Motor neuron (in vitro differentiated cells): ENCODE measurements around the gene HS3ST3B1. TPM values are rescaled to one million over a fixed set of nuclear protein-coding genes. Genes with fewer than 3 reads are reported as not detected.

ENCODE experiments used
- ATAC-seq, 8 experiments: fragments of 200-7000 bp; cut with Tn5 transposase; replicated peaks in 6 of 8; 2 replicates each; pipeline ENCODE4 v1.8.0; 2021; ENCODE audit warnings: mild to moderate bottlenecking in 8 of 8, moderate library complexity in 8 of 8
- H3K27ac ChIP-seq, 2 donors: fragments of 250-450 bp; sonication (Bioruptor Pico); 2 replicates each; pipeline ENCODE4 v1.9.0; 2021; ENCODE audit warnings: antibody characterized with exemption in 2 of 2, mild to moderate bottlenecking in 2 of 2, moderate library complexity in 1 of 2
- H3K4me1 ChIP-seq, 2 donors: fragments of 250-450 bp; sonication (Bioruptor Pico); replicated peaks in 1 of 2; 2 replicates each; pipeline ENCODE4 v1.6.1; 2021; ENCODE audit warnings: antibody characterized with exemption in 2 of 2, mild to moderate bottlenecking in 2 of 2, moderate library complexity in 1 of 2
- H3K4me3 ChIP-seq, 5 donors: fragments of 250-450 bp; sonication (Bioruptor Pico); 2 replicates each; pipeline ENCODE4 v1.9.0; 2021; ENCODE audit warnings: antibody characterized with exemption in 5 of 5, mild to moderate bottlenecking in 5 of 5, moderate library complexity in 4 of 5
- WGBS, 10 experiments: fragments of 450-650 bp; shearing (Covaris generic); methylation state at CpG; one replicate each; pipeline ENCODE4 v1.0.0; 2022; 5-methylcytosine and 5-hydroxymethylcytosine counted together
- in situ Hi-C, 9 experiments: fragments of 400-800 bp; cut with MboI; loops; one replicate each; pipeline ENCODE4 v1.15.0; 2021; ENCODE audit warnings: low sequenced_read_pairs in 9 of 9, low pct_unique_long_range_greater_than_20kb in 2 of 9; ENCODE audit not compliant: unreplicated experiment in 9 of 9
- total RNA-seq, 8 experiments: library from RNA; unstranded; fragments of 300-600 nt; gene quantifications; 2 replicates each; pipeline versions ENCODE4 v1.2.3 to v1.2.4, GENCODE V29; 2022

HS3ST3B1 gene
- total RNA-seq, 8 experiments from 2014 or later = 1.9 to 97.1 (median 6.6) TPM

DNA sequence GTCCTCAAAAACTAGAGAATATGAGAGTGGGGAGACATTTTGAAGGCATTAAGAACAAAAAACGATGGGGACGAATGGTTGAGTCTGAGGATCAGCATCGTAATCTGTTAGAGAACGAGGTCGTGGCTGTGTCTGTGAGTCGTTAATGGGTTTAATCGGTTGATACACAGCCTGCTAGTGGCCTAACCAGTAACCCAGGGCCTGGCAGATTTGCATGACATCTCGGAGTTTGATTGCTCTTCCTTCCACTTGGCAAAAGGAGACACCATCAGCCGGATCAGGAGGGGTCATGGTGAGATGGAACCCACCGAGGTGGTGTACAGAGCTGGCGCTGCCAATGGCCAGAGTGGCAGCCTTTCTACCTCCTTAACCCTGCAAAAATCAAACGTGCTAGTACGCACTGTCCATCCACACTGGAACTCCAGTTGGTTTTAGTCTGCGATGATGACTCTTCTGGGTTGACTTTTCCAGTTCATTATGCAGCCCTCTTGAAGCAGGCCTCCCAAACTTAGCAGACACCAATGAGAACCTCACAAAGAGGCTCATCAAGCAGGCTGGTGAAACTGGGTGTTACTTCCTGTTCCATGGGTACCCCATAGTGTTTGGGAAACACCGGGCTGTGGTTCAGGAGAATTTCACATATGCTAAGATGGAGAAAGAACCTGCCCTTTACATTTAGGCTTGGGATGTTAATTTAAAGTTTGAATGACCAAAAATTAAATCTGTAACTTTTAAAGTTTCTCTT is 4.1 kb downstream of the HS3ST3B1 start:
- no peak for ATAC-seq
- peak overlapping the region; percentile 67 to 69 for H3K27ac ChIP-seq
- WGBS, 10 experiments = 0 to 100% (median 13%) methylated on average over 1 to 14 of the region's 15 CpGs; no CpG with 5 or more reads in 1 of the 10 experiments
- peaks cover 17 to 40% of the 10 kb centered on the region in 2 donors for H3K4me1 ChIP-seq
- H3K4me3 ChIP-seq = peak overlapping the region; percentile 48 to 73 (median 59)
- in situ Hi-C loops = loop anchor here in 6 of 9 experiments (25.0 kb wide), 4 partner anchors 607 to 718 kb away; partner anchors contain the start of gene HS3ST3A1 (in 1 of the 6)

DNA sequence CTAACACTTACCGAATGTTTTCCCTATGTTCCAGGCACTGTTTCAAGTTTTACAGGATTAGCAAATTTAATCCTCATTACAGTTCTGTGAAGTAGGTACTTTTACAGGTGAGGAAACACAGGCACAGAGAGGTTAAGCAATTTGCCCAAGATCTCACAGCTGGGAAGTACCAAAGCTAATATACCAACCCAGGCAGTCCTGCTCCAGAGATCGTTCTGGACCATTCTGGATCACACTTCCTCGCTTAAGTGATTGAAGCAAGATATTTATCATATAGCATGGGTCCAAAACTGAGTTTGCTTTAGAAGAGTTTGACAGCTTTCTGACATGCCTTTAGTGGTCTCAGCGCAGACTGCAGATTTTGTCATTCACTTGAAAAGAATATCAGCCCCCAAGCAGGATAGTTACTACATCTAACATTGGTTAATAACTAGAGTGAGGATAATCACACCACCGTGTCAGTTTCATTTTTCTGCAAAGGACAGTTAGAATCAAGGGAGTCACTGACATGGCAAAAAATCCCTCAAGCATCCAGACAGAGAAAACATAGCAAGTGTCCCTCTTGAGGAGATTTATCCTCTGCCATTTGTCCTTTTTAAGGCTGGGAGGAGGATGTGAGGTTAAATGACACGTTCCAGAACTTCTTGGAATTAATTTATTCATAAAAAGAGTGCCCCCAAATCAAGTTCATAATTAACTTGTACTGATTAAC is 5.1 kb downstream of the HS3ST3B1 start:
- H3K27ac ChIP-seq = no peak overlapping the region
- no peak for ATAC-seq
- WGBS, 10 experiments = 36 to 100% (median 70%) methylated on average over 1 to 6 of the region's 6 CpGs
- peaks cover 24 to 47% of the 10 kb centered on the region in 2 donors for H3K4me1 ChIP-seq
- peak overlapping the region in 2 of 5 donors; percentile 59 to 65 for H3K4me3 ChIP-seq
- in situ Hi-C loops = loop anchor here in 6 of 9 experiments (25.0 kb wide), 4 partner anchors 606 to 719 kb away; partner anchors contain the start of gene HS3ST3A1 (in 1 of the 6)

- Histone ChIP-seq H3K4me3 (peak overlapping the region in 2 of 5 donors; percentile 59 to 65), H3K4me1 (peaks cover 24 to 47% of the 10 kb centered on the region in 2 donors), H3K27ac (no peak overlapping the region)
- ATAC-seq = no peak
- in situ Hi-C loops = loop anchor here in 6 of 9 experiments (25.0 kb wide), 4 partner anchors 606 to 719 kb away; partner anchors contain the start of gene HS3ST3A1 (in 1 of the 6)
Observed at GRCh38 chr17:14306596-14306995, 5.7 kb downstream of the HS3ST3B1 start.

DNA sequence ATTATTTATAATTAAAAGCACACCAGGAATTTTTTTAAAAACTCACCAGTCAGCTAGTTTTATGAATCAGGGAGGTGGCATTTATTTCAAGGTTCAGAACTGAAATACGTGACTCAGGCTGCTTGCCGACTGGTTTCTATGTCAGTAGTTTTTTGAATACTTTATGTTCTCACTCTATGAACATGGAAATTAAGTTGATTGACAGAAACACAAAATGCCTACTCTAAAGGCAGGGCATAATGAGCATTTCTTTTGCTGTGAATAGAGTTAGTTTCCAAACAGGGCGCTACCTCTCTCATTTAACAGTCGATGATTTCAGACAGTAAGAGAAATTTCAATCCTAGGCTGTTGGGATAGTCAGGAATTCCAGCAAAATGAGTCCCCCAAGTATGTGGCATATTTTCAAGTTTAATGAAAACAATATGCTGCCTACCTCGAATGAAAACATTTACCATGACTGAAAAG is 6.7 kb downstream of the HS3ST3B1 start:
- peak overlapping the region in 3 of 5 donors; percentile 4 to 17 (median 15) for H3K4me3 ChIP-seq
- 0 to 19% (median 9%) methylated on average over 1 to 5 of the region's 5 CpGs; no CpG with 5 or more reads in 1 of the 10 experiments for WGBS, 10 experiments
- no peak overlapping the region for H3K27ac ChIP-seq
- ATAC-seq = peak in 1 of 8 experiments; percentile 1
- in situ Hi-C loops = loop anchor here in 6 of 9 experiments (25.0 kb wide), 4 partner anchors 605 to 720 kb away; partner anchors contain the start of gene HS3ST3A1 (in 1 of the 6)
- H3K4me1 ChIP-seq = peaks cover 24 to 47% of the 10 kb centered on the region in 2 donors

DNA sequence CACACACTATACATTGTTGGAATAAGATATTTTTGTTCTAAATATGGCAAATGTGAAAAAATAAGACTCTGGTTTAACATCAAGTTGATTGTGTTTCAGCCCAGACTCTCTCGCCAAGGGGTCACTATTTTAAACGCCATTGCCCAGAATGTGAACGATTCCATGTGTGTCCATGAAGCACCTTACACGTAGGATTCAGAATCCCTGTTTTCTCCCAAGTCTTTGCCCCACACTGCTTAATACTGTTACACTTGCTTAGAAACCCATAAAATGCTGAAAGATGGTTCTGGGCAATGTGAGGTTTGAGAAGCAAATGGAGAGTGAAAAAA is 7.7 kb downstream of the HS3ST3B1 start:
- H3K4me3 ChIP-seq = peak overlapping the region; percentile 37 to 49 (median 45)
- 11 to 47% (median 38%) methylated on average over 1 to 4 of the region's 4 CpGs; no CpG with 5 or more reads in 4 of the 10 experiments for WGBS, 10 experiments
- H3K27ac ChIP-seq = peak overlapping the region; percentile 83 to 94
- no peak for ATAC-seq
- in situ Hi-C loops = loop anchor here in 6 of 9 experiments (25.0 kb wide), 4 partner anchors 604 to 721 kb away; partner anchors contain the start of gene HS3ST3A1 (in 1 of the 6)
- peaks cover 24 to 47% of the 10 kb centered on the region in 2 donors for H3K4me1 ChIP-seq

DNA sequence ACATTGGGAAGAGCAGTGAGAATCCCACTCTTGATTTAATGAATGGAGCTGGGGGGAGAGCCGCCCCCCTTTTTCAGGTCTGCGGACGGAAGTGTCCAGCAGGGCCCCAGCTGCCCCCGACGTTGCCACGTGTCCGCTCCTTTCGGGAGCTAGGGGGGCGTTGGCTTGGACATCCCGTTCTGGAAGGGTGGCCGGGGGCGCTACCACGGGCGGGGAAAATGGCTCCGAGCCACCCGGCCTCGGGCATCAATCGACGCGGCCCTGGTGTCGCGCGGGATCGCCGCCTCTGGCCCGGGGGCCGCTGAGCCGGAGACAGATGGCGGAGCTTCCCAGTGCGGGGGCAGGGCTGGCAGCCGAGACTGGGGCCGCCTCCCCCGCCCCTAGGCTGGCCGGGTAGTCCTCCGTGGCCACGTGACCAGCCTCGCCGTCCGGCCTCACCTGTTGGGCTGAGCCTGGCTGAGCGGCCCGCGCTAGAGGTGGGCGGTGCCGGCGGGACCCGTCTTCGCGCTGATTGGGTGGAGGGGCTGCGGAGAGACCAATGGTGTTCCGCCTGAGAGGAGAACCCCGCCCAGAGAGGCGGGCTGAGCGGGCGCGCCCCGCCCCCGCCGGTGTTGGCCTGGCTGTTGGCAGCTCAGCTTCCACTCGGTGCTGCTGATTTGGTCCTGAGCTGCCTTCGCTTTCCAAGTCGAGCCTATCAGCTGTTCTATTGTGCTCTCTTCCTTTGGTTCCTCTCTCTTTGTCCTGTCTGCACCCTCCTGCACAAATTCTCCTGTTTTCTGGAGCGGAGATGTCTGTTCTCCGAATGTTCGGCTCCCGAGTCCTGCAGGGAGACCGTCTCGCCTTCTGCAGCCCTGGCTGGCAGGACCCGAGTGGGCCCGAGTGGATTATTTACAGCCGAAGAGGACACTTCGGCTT is 8.3 kb downstream of the HS3ST3B1 start:
- peak overlapping the region; percentile 83 to 94 for H3K27ac ChIP-seq
- in situ Hi-C loops = loop anchor here in 6 of 9 experiments (25.0 kb wide), 4 partner anchors 603 to 722 kb away; partner anchors contain the start of gene HS3ST3A1 (in 1 of the 6)
- WGBS, 10 experiments = 0 to 17% (median 8%) methylated on average over 1 to 12 of the region's 71 CpGs; no CpG with 5 or more reads in 2 of the 10 experiments
- peak; percentile 94 to 99 (median 96) for ATAC-seq
- peak overlapping the region; percentile 37 to 49 (median 45) for H3K4me3 ChIP-seq
- H3K4me1 ChIP-seq = peaks cover 24 to 47% of the 10 kb centered on the region in 2 donors

GRCh38 chr17:14310101-14310500 is 9.2 kb downstream of the HS3ST3B1 start:
- Histone ChIP-seq H3K4me1 (peaks cover 21 to 46% of the 10 kb centered on the region in 2 donors), H3K4me3 (peak overlapping the region in 4 of 5 donors; percentile 34 to 45 (median 44)), H3K27ac (peak overlapping the region; percentile 82 to 88)
- in situ Hi-C loops = loop anchor here in 6 of 9 experiments (25.0 kb wide), 4 partner anchors 602 to 723 kb away; partner anchors contain the start of gene HS3ST3A1 (in 1 of the 6)
- 66 to 100% (median 80%) methylated on average over 1 to 8 of the region's 13 CpGs; no CpG with 5 or more reads in 2 of the 10 experiments for WGBS, 10 experiments
- no peak for ATAC-seq

DNA sequence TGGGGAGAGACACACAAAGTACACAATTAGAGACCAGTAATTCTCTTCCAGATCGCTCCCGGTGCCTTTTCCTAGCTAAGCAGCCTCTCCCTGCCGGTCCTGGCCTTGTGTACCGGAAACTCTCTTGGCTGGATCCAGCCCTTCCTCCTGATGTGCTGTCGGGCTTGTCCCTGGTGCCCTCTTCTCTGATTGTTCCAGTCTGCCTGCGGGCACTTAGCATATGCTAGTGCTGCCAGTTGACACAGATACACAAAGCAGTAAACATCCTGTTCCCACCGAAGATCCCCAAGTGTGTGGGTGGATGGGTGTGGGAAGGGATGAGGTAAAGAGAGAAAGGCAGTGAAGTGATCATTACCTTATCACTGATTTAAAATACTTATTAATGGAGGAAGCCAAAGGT is 9.7 kb downstream of the HS3ST3B1 start:
- in situ Hi-C loops = loop anchor here in 6 of 9 experiments (25.0 kb wide), 4 partner anchors 602 to 723 kb away; partner anchors contain the start of gene HS3ST3A1 (in 1 of the 6)
- peaks cover 20 to 43% of the 10 kb centered on the region in 2 donors for H3K4me1 ChIP-seq
- no peak overlapping the region for H3K4me3 ChIP-seq
- no peak for ATAC-seq
- WGBS, 10 experiments = 24 to 83% (median 60%) methylated on average over 1 to 5 of the region's 7 CpGs; no CpG with 5 or more reads in 2 of the 10 experiments
- no peak overlapping the region for H3K27ac ChIP-seq

DNA sequence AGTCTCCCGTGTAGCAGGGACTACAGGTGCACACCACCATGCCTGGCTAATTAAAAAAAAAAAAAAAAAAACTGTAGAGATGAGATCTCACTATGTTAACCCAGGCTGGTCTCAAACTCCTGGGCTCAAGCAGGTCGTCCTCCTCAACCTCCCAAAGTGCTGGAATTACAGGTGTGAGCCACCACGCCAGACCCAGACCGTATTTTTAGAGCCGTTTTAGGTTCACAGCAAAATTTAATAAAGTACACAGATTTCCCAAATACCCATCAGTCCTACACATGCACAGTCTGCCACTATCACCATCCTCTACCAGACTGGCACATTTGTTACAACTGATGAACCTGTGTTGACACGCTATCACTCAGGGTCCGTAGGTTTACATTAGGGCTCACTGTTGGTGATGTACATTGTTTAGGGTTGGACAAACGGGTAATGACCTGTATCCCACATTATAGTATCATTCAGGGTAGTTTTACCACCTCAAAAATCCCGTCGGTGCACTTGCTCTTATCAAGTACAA is 10.4 kb downstream of the HS3ST3B1 start:
- no peak overlapping the region for H3K4me3 ChIP-seq
- ATAC-seq = no peak
- H3K27ac ChIP-seq = no peak overlapping the region
- in situ Hi-C loops = loop anchor here in 6 of 9 experiments (25.0 kb wide), 4 partner anchors 601 to 724 kb away; partner anchors contain the start of gene HS3ST3A1 (in 1 of the 6)
- H3K4me1 ChIP-seq = peaks cover 22 to 43% of the 10 kb centered on the region in 2 donors
- WGBS, 10 experiments = 79 to 100% (median 100%) methylated on average over 1 to 6 of the region's 10 CpGs; no CpG with 5 or more reads in 1 of the 10 experiments

DNA sequence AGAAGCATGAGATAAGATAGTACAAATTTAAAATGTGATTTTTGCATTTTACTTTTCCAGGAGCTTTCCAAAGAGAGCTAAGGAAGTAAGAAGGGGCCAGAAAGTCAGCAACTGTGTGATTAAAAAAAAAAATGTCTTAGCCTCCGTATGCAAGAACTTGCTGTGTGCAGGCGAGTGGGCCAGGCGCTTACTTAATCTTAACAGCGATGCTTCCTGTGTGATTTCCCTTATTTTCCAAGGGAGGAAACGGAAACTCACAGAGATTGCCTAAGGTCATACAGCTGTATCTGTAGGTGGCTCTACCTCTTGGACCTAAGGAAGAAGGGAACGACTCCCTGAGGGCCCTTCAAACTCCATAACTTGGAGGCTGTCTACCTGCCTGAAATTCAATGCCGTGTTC is 11.1 kb downstream of the HS3ST3B1 start:
- peaks cover 29 to 43% of the 10 kb centered on the region in 2 donors for H3K4me1 ChIP-seq
- H3K4me3 ChIP-seq = no peak overlapping the region
- WGBS, 10 experiments = 80 to 95% (median 91%) methylated on average over 3 to 7 of the region's 7 CpGs; no CpG with 5 or more reads in 1 of the 10 experiments
- ATAC-seq = no peak
- in situ Hi-C loops = loop anchor here in 6 of 9 experiments (25.0 kb wide), 4 partner anchors 600 to 725 kb away; partner anchors contain the start of gene HS3ST3A1 (in 1 of the 6)
- H3K27ac ChIP-seq = no peak overlapping the region

GRCh38 chr17:14312522-14312921 is 11.6 kb downstream of the HS3ST3B1 start:
- Histone ChIP-seq H3K4me3 (no peak overlapping the region), H3K4me1 (peaks cover 35 to 43% of the 10 kb centered on the region in 2 donors), H3K27ac (no peak overlapping the region)
- no peak for ATAC-seq
- in situ Hi-C loops = loop anchor here in 6 of 9 experiments (25.0 kb wide), 4 partner anchors 600 to 725 kb away; partner anchors contain the start of gene HS3ST3A1 (in 1 of the 6)
- 72 to 100% (median 94%) methylated on average over 1 to 3 of the region's 3 CpGs; no CpG with 5 or more reads in 3 of the 10 experiments for WGBS, 10 experiments
